ENCODE data around the gene MPP2.

GRCh38 chr17:43860927-43861622 is 46.3 kb downstream of the MPP2 start:
- TF ChIP-seq EZH2phosphoT487 (IDR thresholded peaks at IDR 0.05; ENCODE audit: insufficient read depth, low read depth) (no peak), EZH2 (IDR thresholded peaks at IDR 0.05; ENCODE audit: insufficient read depth, poor library complexity, severe bottlenecking) (no peak)

All from GM23248 (cell line).